Cortex of kidney (tissue), 1 donor: Measurements from ENCODE around the gene IL17B.

Source experiments
- DNase-seq: peaks from one replicate; lab custom pipeline; 2025; lab: John Stamatoyannopoulos, UW

Gene IL17B

GRCh38 chr5:149379177-149379761 is at the start of gene IL17B:
IL17B (minus strand) TSS chr5:149379292; CDS start chr5:149379225, 67 bp downstream.
- no peak for DNase-seq

- no peak for DNase-seq
These were observed 48.9 kb upstream of the IL17B start for GRCh38 chr5:149428032-149428431.

- no peak for DNase-seq
These were observed 48.3 kb upstream of the IL17B start for GRCh38 chr5:149427374-149427773.

GRCh38 chr5:149426931-149427330 is 47.8 kb upstream of the IL17B start:
- DNase-seq, result no peak

GRCh38 chr5:149425729-149426128 is 46.6 kb upstream of the IL17B start:
- no peak for DNase-seq

GRCh38 chr5:149424371-149425315 is 45.6 kb upstream of the IL17B start:
- no peak for DNase-seq

- no peak for DNase-seq
These were observed 44.7 kb upstream of the IL17B start for GRCh38 chr5:149423794-149424268.

- no peak for DNase-seq
These were observed 44.1 kb upstream of the IL17B start for GRCh38 chr5:149423049-149423793.

GRCh38 chr5:149422366-149423048 is 43.4 kb upstream of the IL17B start:
- DNase-seq, result no peak

- DNase-seq, result no peak
These were observed 42.7 kb upstream of the IL17B start for GRCh38 chr5:149421834-149422233.

- DNase-seq, result no peak
These were observed 42.2 kb upstream of the IL17B start for GRCh38 chr5:149421372-149421685.

- DNase-seq, result no peak
These were observed 41.7 kb upstream of the IL17B start for GRCh38 chr5:149420545-149421371.

- DNase-seq, result no peak
These were observed 40.9 kb upstream of the IL17B start for GRCh38 chr5:149419859-149420544.

GRCh38 chr5:149419532-149419858 is 40.4 kb upstream of the IL17B start:
- no peak for DNase-seq

- DNase-seq, result no peak
These were observed 39.9 kb upstream of the IL17B start for GRCh38 chr5:149418910-149419531.

- no peak for DNase-seq
These were observed 38.7 kb upstream of the IL17B start for GRCh38 chr5:149417711-149418368.

- DNase-seq, result no peak
These were observed 38.1 kb upstream of the IL17B start for GRCh38 chr5:149416987-149417710.

GRCh38 chr5:149415066-149415967 is 36.2 kb upstream of the IL17B start:
- no peak for DNase-seq
